ENCODE results near the gene COL6A2.
"Not testable (repeated sequence)": the region's sequence is repeated elsewhere in the genome, so short reads cannot be mapped to it uniquely, and the experiment has no call there.

Gene COL6A2

DNA sequence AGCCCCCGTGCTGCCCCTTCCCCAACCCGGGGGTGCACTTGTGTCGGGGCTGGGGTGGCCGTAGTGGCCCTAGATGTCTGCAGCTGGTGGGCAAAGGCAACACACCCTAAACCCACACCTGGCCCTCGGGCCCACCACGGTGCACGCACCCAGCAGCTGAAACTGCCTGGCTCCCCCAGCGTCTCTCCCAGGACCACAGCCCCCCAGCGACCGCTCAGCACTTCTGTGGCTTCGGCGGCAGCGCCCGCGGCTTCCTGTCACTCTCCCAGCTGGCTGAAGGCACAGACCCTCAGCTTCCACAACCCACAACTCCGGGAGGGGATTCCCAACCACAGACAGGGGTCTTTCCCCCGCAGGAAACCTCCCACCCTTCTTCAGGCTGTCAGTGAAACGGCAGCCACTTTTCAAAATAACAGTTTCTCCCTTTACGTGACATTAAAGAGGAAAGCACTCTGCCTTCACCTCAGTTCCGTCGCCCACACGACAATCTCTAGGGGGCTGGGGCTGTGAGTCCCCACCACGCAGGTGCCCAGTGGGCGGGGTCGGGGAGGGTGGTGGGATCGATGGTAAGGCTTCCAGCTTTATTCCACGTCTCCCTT, 40.7 kb upstream of the COL6A2 start:
- H3K4me3 ChIP-seq (ENCODE audit: control insufficient read depth, low read depth, low read length), result no peak overlapping the region
- DNase-seq (ENCODE audit: low read depth), result no peak
- TF ChIP-seq, protein P1, sequence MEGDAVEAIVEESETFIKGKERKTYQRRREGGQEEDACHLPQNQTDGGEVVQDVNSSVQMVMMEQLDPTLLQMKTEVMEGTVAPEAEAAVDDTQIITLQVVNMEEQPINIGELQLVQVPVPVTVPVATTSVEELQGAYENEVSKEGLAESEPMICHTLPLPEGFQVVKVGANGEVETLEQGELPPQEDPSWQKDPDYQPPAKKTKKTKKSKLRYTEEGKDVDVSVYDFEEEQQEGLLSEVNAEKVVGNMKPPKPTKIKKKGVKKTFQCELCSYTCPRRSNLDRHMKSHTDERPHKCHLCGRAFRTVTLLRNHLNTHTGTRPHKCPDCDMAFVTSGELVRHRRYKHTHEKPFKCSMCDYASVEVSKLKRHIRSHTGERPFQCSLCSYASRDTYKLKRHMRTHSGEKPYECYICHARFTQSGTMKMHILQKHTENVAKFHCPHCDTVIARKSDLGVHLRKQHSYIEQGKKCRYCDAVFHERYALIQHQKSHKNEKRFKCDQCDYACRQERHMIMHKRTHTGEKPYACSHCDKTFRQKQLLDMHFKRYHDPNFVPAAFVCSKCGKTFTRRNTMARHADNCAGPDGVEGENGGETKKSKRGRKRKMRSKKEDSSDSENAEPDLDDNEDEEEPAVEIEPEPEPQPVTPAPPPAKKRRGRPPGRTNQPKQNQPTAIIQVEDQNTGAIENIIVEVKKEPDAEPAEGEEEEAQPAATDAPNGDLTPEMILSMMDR (conservative IDR thresholded peaks at IDR 0.05; ENCODE audit: control insufficient read depth, insufficient read depth, low read depth, low read length), result no peak

DNA sequence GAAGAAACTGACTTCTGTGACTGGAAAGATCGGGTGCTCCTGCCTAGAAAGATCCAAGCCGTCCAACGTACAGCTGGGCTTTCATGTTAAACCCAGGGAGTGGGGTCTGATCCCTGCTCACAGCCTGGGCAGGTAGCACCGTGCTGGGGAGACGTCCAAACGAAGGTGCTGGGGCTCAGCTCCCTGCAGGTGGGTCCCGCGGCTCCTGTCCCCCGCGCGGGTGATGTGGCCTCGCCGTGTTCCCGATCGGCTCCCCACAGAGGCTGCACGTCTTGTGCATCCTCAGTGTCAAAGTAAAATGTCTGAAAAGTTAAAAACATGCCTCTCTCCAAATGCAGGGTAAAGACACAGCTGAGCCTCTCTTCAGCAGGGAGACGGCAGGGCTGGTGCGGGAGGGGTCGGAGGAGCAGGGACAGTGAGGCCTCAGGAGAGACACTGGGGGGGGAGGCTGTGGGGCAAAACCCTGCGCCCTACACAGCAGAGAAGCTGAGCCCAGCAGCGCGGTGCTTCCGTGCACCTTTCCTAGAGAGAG, 40.1 kb upstream of the COL6A2 start:
- TF ChIP-seq, protein P1 (conservative IDR thresholded peaks at IDR 0.05; ENCODE audit: control insufficient read depth, insufficient read depth, low read depth, low read length), result no peak
- H3K4me3 ChIP-seq (ENCODE audit: control insufficient read depth, low read depth, low read length), result no peak overlapping the region
- DNase-seq (ENCODE audit: low read depth), result no peak

DNA sequence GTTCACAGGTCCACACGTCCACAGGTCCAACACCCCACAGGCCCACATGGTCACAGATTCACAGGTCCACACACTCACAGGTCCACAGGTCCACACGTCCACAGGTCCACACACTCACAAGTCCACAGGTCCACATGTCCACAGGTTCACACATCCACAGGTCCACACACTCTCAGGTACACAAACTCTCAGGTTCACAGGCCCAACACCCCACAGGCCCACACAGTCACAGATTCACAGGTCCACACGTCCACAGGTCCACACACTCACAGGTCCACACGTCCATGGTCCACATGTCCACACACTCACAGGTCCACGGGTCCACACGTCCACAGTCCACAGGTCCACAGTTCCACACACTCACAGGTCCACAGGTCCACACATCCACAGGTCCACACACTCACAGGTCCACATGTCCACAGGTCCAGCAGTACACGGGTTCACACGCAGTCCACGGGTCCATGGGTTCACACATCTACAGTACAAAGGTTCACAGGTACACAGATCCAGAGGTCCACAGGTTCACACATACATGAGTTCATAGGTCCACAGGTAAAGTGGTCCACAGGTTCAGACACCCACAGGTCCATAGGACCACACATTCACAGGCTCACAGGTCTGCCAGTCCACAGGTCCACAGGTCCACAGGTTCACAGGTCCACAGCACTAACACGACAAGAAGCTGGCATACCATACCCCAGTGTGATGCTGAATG, 39.3 kb upstream of the COL6A2 start:
- H3K4me3 ChIP-seq (ENCODE audit: control insufficient read depth, low read depth, low read length), result no peak overlapping the region

DNA sequence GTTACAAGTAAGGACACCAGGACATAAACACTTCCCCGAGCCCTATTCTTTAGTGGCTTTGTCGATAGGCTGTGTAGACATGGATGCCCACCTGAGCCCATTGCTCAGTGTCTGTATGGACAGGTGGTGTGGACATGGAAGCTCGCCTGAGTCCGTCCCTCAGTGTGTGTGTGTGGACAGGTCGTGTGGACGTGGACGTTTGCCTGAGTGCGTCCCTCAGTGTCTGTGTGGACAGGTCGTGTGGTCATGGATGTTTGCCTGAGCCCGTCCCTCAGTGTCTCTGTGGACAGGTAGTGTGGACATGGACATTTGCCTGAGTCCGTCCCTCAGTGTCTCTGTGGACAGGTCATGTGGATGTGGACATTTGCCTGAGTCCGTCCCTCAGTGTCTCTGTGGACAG, 38.7 kb upstream of the COL6A2 start:
- DNase-seq (ENCODE audit: low read depth), result no peak
- TF ChIP-seq, protein P1 (conservative IDR thresholded peaks at IDR 0.05; ENCODE audit: control insufficient read depth, insufficient read depth, low read depth, low read length), result no peak
- H3K4me3 ChIP-seq (ENCODE audit: control insufficient read depth, low read depth, low read length), result no peak overlapping the region

More for the DNA sequence above, 39.3 kb upstream of the COL6A2 start:
- TF ChIP-seq, protein P1 (conservative IDR thresholded peaks at IDR 0.05; ENCODE audit: control insufficient read depth, insufficient read depth, low read depth, low read length), result no peak
- no peak for DNase-seq (ENCODE audit: low read depth)

DNA sequence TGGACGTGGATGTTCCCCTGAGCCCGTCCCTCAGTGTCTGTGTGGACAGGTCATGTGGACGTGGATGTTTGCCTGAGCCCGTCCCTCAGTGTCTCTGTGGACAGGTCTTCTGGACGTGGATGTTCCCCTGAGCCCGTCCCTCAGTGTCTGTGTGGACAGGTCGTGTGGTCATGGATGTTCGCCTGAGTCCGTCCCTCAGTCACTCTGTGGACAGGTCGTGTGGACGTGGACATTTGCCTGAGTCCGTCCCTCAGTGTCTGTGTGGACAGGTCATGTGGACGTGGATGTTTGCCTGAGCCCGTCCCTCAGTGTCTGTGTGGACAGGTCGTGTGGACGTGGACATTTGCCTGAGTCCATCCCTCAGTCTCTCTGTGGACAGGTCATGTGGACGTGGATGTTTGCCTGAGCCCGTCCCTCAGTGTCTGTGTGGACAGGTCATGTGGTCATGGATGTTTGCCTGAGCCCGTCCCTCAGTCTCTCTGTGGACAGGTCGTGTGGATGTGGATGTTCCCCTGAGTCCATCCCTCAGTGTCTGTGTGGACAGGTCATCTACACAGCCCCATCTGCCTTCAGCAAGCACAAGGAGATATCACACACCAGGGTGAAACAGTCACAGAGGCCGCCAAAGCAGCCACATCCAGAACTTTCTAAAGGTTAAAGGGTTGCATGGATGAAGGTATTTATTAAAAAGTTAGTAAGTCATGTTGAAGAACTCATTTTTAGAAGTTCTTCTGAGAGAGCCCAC, 38.0 kb upstream of the COL6A2 start:
- H3K4me3 ChIP-seq (ENCODE audit: control insufficient read depth, low read depth, low read length); DNase-seq (ENCODE audit: low read depth): not testable (repeated sequence)

DNA sequence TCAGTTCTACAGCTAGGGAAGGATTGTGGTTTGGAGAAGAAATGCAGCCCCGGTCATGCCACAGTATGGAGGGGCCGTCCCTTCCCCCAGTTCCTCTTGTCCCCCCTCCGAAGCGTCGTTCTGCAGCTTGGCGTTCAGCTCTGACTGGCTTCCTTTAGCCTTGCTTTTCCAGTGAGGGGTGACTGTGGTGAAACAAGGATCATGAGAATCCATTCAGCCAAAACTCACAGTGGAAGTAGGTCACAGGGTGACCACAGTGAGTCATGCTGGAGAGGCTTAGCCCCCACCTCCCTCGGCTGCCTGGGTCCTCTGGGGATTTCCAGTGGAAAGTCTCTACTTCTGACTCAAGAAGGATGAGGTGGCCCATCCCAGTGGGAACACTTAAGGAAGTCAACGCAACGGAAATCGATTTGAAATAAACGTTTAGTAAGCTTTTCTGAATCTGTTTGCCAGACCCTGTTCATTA, 37.3 kb upstream of the COL6A2 start:
- DNase-seq (ENCODE audit: low read depth), result peak; percentile 100
- TF ChIP-seq, protein P1 (conservative IDR thresholded peaks at IDR 0.05; ENCODE audit: control insufficient read depth, insufficient read depth, low read depth, low read length), result no peak
- no peak overlapping the region for H3K4me3 ChIP-seq (ENCODE audit: control insufficient read depth, low read depth, low read length)

DNA sequence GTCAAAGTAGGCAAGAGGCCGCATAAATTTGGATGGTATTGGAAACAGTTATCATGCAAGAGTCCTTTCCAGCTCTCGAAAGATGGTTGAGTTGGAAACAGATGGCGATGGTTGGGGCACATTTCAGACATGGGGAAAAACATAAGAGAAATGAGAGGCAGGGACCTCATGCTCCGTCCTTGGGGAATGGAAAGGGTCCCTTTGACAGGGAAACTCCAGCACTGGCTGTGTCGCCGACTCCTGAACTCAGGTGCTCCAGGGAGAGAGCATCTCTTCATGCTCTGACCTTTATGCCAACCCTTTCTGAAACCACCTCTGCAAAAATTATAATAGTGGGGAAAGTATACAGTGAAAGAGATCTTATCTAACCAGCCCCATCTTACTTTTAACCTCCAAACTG, 36.8 kb upstream of the COL6A2 start:
- no peak for DNase-seq (ENCODE audit: low read depth)
- TF ChIP-seq, protein P1 (conservative IDR thresholded peaks at IDR 0.05; ENCODE audit: control insufficient read depth, insufficient read depth, low read depth, low read length), result no peak
- no peak overlapping the region for H3K4me3 ChIP-seq (ENCODE audit: control insufficient read depth, low read depth, low read length)

Measured in fibroblast of mammary gland (primary cell).